Stomach smooth muscle (tissue), 2 donors: ENCODE results near the gene LMX1A.

Source experiments
- H3K27ac ChIP-seq: one replicate; pipeline ENCODE4 v1.7.0; 2013; ENCODE audit warnings: mild to moderate bottlenecking, low read length, inconsistent platforms
- H3K27me3 ChIP-seq, 2 donors: one replicate each; pipeline ENCODE4 v1.7.0; 2013; ENCODE audit warnings: low read length in 2 of 2; ENCODE audit not compliant: insufficient read depth in 2 of 2, control insufficient read depth in 1 of 2
- H3K36me3 ChIP-seq, 2 donors: one replicate each; pipeline ENCODE4 v1.7.0; 2013; ENCODE audit warnings: low read length in 2 of 2; ENCODE audit not compliant: control insufficient read depth in 2 of 2, insufficient read depth in 2 of 2
- H3K4me1 ChIP-seq: one replicate; pipeline ENCODE4 v1.7.0; 2013; ENCODE audit warnings: low read length; ENCODE audit not compliant: control insufficient read depth, insufficient read depth
- H3K4me3 ChIP-seq, 2 donors: one replicate each; pipeline ENCODE4 v1.7.0; 2013; ENCODE audit warnings: low read length in 2 of 2
- H3K9ac ChIP-seq, 2 donors: one replicate each; pipeline ENCODE4 v1.7.0; 2013; ENCODE audit warnings: low read length in 2 of 2, mild to moderate bottlenecking in 1 of 2
- H3K9me3 ChIP-seq, 2 donors: one replicate each; pipeline ENCODE4 v1.7.0; 2013; ENCODE audit warnings: low read length in 2 of 2; ENCODE audit not compliant: control insufficient read depth in 2 of 2
- donor health status: healthy.
- donor health status: Pancreatic carcinoma.

The LMX1A gene

GRCh38 chr1:165169028-165169427 lies 187.5 kb downstream of the LMX1A start:
- H3K36me3 ChIP-seq, result no peaks in the 10 kb centered on the region
- no peak overlapping the region for H3K9ac ChIP-seq
- no peaks in the 10 kb centered on the region for H3K4me1 ChIP-seq
- no peak overlapping the region for H3K4me3 ChIP-seq
- H3K9me3 ChIP-seq, result no peaks in the 10 kb centered on the region
- H3K27me3 ChIP-seq, result peaks cover 0 to 4% of the 10 kb centered on the region in 2 donors
- H3K27ac ChIP-seq, result no peak overlapping the region

- H3K9ac ChIP-seq, result no peak overlapping the region
- no peak overlapping the region for H3K27ac ChIP-seq
- H3K36me3 ChIP-seq, result no peaks in the 10 kb centered on the region
- H3K27me3 ChIP-seq, result peaks cover 0 to 4% of the 10 kb centered on the region in 2 donors
- H3K4me1 ChIP-seq, result no peaks in the 10 kb centered on the region
- H3K4me3 ChIP-seq, result no peak overlapping the region
- H3K9me3 ChIP-seq, result no peaks in the 10 kb centered on the region
Observed at GRCh38 chr1:165168467-165168866, 188.0 kb downstream of the LMX1A start.

DNA sequence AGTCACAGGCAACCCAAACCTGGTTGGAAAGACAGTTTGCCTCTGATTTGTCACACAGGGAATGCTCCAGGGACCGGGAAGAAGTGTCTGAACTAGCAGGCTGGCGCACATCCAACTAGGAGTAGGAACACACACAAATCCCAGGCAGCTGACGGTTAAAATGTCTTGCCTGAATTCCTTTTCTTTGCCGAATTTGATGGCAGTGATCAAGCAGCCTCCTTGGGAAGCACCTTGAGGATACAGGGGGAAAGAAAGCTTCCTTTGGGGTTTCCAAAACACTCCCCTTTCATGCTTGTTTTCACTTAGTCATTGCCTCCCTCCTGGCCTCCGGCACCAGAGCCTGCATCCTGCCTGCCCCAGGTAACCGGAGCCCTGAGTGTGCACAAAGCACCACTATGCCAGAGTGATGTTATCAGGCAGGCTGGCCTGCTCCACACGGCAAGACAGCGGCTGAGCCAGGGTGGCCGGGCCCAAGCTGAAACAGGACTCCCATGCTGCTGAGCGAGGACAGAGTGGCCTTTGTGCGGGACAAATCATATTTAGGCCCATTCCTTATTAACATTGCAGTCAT lies 193.8 kb downstream of the LMX1A start:
- Histone ChIP-seq H3K4me1 (no peaks in the 10 kb centered on the region), H3K27ac (no peak overlapping the region), H3K9me3 (no peaks in the 10 kb centered on the region), H3K27me3 (peaks cover 0 to 7% of the 10 kb centered on the region in 2 donors), H3K9ac (no peak overlapping the region), H3K4me3 (no peak overlapping the region), H3K36me3 (no peaks in the 10 kb centered on the region)

GRCh38 chr1:165161130-165161529 lies 195.4 kb downstream of the LMX1A start:
- H3K4me3 ChIP-seq, result no peak overlapping the region
- no peaks in the 10 kb centered on the region for H3K36me3 ChIP-seq
- H3K4me1 ChIP-seq, result no peaks in the 10 kb centered on the region
- H3K9me3 ChIP-seq, result no peaks in the 10 kb centered on the region
- no peak overlapping the region for H3K9ac ChIP-seq
- H3K27ac ChIP-seq, result no peak overlapping the region
- H3K27me3 ChIP-seq, result peaks cover 0 to 7% of the 10 kb centered on the region in 2 donors

GRCh38 chr1:165153182-165153581 lies 203.3 kb downstream of the LMX1A start:
- H3K9me3 ChIP-seq, result no peaks in the 10 kb centered on the region
- no peak overlapping the region for H3K4me3 ChIP-seq
- H3K36me3 ChIP-seq, result no peaks in the 10 kb centered on the region
- H3K4me1 ChIP-seq, result no peaks in the 10 kb centered on the region
- no peak overlapping the region for H3K27ac ChIP-seq
- peaks cover 0 to 4% of the 10 kb centered on the region in 2 donors for H3K27me3 ChIP-seq
- H3K9ac ChIP-seq, result no peak overlapping the region

DNA sequence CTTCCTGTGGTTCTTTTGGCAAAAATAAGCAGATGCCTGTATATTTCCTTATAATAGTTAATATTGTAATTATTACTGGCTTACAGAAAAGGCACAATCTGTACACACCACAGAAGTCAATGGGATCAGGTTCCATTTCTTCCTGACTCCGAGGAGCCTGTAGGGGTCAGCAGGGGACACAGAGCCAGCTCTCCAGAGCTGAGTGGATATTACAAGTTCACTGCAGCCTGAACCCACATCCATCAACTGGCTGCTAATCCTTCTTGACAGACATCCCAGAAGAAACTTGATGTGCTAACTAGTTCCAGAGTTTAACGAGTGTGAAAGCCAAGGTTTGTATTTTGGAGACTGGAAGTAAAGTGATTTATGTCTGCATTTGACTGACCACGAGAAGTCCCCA lies 203.8 kb downstream of the LMX1A start:
- H3K4me3 ChIP-seq, result no peak overlapping the region
- peaks cover 0 to 4% of the 10 kb centered on the region in 2 donors for H3K27me3 ChIP-seq
- H3K36me3 ChIP-seq, result no peaks in the 10 kb centered on the region
- H3K9me3 ChIP-seq, result no peaks in the 10 kb centered on the region
- H3K9ac ChIP-seq, result no peak overlapping the region
- H3K4me1 ChIP-seq, result no peaks in the 10 kb centered on the region
- no peak overlapping the region for H3K27ac ChIP-seq

DNA sequence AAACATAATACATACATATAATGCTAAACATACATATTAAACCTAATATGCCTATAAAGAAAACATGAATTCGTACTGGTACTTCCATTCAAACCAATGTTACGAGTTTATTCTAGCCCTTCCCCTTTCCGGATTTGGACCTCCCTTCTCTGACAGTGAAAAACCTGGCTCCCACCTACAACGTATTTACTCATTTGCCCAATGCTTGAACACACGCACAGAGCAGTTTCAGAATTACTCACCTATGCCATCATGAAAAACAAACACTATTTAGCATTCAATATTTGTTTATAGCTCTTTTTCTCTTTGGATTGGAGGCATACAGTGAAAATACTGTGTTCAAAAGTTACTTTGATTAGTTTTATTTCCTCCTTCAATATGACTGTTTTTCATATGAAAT lies 204.4 kb downstream of the LMX1A start:
- no peaks in the 10 kb centered on the region for H3K9me3 ChIP-seq
- peaks cover 0 to 4% of the 10 kb centered on the region in 2 donors for H3K27me3 ChIP-seq
- no peaks in the 10 kb centered on the region for H3K36me3 ChIP-seq
- no peak overlapping the region for H3K9ac ChIP-seq
- no peak overlapping the region for H3K4me3 ChIP-seq
- no peaks in the 10 kb centered on the region for H3K4me1 ChIP-seq
- H3K27ac ChIP-seq, result no peak overlapping the region
